GM19455 (cell line): ENCODE data around the gene HEG1.
A peak's percentile ranks its signal among the peaks of the same experiment; 100 is the strongest.

Experiments used
- ATAC-seq: cut with Tn5 transposase; IDR thresholded peaks from one replicate; pipeline ENCODE4 v1.9.1; 2021; ENCODE audit not compliant: unreplicated experiment

Gene HEG1

DNA sequence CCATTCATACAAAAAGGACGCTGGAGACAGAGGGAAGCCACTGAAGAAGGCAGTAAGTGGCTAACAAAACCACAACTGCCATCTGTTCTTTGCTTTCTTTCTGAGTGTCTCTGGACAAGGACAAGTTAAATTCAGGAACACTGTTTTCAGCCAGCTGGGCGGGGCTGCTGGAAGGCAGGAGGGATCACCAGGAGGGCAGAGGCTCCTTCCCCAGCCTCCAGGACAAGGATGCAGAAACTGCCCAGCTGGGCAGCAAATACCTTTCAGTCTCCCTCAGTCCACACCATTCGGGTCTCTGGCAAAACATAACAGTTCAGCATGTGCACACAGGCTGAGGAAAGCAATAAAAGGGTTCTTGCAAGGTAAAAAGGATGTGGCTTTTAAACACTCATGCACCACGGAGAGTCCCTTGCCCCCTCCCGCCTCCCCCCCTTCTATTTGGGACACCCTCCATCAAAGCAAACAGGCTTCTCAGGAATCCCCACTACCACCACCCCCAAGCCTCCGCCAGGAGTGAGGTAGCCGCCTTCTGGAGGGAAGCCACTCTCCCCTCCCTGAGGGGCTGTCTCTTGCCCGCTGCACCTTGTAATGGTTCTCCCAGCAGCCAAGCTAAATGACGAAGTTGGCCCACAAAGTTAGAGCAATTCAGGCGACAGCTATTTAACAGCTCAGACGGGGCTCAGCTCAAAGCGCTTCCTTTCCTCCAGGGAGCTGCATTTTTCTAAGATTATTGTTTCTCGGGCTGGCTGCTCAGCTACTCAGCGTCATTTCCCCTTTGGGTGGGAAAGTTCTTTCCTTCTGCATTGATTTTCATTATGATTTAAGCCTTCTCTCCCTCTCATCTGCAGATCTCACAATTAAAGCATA lies 3.8 kb downstream of the HEG1 start:
- ATAC-seq: no peak

DNA sequence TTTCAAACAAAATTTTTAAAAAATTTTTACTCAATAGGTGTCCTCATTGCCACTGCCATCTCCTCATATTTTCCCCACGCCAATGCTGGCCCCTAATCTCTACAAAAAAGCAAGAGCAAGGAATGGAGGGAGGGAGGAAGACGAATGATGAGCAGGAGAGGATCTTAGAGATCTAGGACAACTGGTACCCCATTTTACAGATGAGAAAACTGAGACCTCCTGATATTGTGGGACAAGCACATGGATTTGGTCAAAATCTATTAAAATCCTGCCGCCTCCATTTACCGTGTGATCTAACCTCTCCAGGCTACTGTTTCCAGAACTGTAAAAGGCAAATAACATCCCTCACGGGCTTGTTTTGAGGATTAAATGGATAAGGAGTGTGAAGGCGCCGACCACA lies 4.6 kb downstream of the HEG1 start:
- no peak for ATAC-seq

DNA sequence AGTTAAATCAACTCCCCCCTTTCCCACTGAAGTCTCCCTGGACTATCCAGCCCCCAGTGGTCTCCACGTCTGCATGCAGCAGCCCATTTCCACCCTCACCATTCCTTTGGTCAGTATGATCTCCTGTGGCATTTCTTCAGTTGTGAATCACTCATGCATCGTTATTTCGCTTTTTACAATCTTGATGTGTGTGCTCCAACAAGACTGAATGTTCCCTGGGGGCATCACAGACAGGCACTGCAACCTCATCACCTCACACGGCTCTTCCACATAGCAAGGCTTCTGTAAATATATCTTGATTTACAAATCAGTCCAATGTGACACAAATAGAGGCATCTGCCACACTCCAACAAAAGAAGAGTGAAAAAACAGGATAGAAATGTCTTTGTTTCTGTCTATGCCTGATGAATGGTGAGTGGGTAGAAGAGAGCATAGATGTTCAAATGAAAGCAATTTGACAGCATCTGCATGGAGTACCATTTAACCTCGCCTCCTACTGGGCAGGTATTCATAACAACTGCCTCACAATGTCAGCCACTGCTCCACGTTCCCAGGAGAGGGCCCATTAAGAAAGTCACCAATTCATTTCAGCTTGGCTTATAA lies 5.2 kb downstream of the HEG1 start:
- ATAC-seq: no peak

DNA sequence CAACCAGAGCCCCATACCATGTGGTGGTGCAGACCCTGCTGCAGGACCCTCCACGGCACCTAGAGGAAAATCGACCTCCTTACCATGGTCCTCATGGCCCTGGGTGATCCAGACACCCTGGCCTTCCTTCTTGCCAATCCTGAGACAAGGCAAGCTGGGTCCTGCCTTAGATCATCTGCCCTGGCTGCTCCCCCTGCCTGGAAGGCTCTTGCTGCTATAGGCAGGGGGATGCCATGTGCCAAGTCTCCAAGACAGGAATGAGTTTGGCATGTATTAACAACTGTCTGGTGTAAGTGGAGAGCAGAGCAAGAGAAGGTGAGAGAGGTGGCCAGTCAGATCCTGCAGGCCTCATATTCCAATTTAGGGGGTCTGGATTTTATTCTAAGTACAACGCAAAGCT lies 7.5 kb downstream of the HEG1 start:
- no peak for ATAC-seq

DNA sequence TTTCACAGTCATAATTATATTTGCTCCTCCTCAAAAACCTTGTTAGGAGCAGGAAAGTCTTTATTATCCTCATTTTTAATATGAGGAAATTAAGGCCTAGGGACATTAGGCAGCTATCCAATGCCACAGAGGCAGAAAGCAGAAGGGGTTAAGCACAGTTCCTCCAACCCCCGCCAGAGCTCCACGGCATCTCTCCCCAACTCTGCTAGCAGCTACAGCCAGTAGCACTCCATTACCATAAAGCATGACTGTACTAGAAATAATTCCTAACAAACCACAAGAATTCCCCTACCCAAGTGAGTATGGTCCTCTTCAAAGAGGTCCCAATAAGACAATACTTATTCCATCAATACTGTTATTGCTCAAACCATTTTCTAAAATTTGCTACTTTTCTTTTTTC lies 9.8 kb downstream of the HEG1 start:
- ATAC-seq: no peak

DNA sequence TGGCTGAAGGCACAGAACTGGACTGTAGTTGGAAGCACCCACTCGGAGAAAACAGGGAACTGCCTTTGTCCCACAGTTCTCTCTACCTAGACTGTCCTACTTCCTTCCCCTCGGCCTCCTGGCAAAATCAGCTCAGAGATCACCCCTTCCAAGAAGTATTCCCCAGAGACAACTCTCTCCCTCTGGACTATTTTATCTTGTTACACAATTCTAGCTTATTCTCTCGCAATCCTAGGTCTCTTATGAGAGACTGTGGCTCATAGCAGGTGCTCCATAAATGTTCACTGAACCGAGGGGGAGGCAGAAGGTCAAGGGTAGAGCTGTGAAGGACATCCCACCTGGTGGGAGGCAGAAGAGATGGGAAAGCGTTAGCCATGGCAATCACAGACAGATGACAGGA lies 10.6 kb downstream of the HEG1 start:
- no peak for ATAC-seq

DNA sequence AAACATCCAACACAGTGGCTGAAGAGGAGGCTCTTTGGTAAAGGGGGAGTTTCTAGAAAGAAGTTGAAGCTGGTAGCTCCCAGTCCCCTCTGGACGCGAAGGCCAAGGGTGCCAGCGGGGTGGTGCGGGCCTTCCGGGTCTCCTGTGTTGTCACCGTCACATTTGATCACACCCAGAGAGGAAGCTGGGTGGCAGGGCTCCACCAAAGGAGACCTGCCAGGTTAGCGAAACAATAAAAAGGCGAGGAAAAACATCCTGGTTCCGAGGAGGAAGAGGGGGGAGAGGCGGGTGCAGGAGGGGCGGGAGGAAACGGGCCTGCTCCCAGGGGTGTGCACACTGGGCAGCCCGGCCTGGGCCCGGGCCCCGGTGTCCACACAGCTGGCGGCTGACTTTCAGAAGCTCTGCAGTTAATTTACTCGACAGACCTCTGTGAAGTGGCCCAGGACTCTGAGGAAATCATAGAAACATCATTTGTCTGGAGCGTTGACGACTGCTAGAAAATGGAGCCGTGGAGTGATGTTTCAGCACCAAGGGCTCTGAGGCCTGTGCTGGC lies 12.1 kb downstream of the HEG1 start:
- no peak for ATAC-seq

DNA sequence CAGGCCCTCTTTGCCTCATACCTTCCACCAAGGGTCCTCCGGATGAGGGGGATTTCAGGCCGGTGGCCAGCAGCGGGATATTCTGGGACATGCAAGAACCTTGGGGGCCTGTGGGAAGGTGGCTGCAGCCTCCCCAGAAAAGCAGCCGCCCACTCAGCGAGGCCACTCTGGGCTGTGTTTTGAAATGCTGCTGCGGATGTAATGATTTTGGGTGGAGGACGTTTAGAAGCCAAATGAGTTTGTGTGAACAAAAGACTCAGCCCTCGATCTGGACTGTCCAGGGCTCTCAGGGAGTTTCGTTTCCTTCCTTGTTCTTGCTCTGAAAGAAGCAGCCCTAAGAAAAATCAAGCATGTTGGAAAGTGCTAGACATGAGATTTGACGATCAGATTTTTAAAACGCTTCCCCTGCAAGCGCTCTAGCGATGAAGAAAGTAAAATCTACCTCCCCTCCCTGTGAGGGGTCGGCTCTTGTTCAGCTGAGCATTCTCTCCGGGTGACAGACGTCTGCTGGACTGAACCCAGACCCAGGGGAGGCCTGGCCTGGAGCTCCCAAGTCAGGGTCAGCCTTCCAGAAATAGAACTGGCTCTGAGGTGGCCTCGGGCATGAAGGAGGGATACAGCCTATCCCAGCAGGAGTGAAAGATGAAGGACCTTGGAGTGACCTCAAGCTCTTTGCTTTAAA lies 12.9 kb downstream of the HEG1 start:
- no peak for ATAC-seq

DNA sequence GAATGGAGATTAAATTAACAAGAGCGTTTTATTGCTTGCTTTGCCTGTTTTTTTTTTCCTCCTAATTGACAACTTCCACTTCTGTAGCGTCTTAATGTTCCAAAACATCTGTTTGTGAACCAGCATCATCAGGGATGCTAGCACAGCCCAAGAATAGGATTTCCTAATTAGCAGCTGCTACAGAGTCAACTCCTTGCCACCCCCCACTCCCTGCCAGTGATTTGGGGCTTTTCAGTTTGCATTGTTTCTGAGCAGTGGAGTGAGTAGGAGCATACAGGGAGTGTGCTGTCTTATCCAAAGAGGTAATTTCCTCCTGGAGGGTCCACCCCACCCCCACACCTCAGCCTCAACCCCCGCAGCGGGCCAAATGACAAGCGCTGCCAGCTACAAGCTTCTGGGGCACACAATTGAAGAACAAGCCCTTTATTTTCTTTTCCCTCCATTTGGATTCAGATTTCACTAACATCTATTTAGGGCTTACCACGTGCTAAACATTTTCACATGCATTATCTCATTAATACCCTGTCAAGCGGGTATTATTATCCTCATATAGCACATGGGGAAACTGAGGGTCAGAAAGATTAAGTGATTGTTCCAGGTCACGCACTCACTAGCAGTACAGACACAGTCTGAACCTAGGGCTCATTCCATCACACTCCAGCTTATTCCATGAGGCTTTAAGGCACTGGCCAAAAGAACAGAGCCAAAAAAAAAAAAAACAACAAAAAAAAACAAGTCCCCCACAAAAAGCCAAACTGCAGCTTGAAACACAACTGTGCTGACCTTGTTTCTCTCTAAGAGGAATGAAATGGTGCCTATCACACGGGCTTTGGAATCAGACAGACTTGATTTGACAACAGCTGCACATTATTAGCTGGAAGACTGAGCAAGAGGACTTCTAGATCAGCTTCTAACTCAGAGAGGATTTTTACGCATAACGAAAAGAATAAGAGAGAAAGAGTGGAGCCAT lies 16.4 kb downstream of the HEG1 start:
- ATAC-seq: no peak

DNA sequence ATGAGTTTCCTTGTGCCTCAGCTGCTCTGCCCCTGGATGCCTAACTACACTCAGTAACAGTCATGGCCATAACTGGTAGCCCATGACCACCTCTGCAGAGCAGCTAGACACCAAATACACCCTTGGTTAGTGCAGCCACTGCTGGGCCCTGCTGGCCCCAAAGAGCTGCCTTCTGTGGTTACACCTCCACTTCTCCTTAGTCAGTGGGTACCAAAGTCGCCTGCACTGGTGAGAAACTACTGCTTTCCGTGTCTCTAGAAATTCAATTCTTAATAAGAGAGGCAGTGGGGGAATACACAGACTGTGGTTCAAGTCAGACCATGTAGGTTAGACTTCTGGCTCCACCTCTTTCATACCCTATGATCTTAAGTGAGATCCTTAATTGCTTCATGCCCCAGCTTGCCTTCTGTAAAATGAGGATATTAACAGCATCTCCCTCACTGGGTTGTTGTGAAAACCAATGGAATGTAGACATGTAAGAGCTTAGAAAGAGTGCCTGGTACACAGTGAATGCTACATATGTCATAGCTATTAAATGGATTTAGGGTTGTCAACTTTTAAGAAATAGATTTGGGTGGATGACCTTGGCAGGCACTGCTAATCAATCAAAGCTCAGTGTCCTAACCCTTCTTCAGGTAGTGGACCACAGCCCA lies 18.2 kb downstream of the HEG1 start:
- no peak for ATAC-seq

DNA sequence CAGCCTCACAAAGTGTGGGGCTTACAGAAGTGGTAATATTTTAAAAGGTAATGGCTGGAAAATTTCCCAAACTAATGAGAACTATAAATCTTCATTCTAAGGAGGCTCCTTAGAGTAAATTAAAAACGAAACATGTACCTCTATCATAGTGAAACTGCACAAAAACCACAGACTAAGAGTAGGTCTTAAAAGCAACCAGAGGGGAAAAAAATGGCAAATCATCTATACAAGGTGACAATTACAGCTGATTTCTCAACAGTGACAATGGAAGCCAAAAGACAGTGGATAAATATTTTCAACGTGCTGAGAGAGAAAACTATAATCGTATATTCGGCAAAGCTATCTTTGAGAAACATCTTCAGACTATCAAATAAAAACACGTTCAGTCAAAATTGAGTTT lies 20.6 kb downstream of the HEG1 start:
- peak; percentile 66 for ATAC-seq

DNA sequence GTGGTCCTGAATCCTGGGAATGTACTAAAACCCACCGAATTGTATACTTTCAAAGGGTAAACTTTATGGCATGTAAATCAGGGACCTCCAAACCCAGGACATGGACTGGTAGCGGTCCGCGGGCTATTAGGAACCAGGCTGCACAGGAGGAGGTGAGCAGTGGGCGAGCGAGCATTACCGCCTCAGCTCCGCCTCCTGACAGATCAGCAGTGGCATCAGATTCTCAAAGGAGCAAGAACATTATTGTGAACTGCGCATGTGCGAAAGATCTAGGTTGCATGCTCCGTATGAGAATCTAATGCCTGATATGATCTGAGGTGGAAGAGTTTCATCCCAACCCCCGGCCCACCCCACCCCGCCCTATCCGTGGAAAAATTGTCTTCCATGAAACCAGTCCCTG lies 22.2 kb downstream of the HEG1 start:
- no peak for ATAC-seq

DNA sequence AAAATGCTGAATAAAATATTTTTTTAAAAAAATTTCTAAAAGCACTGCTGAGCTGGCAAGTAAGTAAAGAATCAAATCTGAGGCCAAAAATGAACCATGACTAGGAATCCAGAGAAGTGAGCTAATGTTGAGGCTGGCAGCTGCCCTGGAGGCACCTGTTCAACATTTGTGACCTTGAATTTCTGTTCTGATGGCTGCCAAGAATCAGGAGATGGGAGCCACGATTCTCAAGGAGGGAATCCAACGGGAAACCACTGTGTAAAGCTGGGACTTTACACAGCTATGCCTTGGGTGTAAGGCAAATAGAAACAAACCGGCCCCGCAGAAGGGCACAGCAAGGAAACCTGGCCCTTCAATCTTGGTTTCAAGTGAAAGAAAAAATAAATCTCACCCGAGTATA lies 22.7 kb downstream of the HEG1 start:
- ATAC-seq: no peak

DNA sequence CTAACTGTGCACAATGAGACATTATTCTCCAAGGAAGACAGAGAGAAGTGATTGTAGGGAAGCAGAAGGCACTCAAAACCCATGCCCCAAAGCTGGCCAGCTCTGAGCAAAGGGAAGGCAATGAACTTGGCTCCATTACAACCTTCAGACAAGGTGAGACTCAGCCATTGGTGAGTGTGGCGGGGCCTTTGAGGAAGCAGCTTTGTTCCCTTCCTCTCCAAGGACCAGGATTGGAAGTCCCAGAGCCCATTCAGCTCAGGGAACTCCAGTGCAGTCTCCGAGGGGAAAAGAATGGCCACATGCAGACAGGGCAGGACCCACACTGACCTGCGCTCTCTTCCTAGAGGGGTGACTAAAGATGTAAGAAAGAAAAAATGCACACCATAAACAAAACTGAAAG lies 23.1 kb downstream of the HEG1 start:
- no peak for ATAC-seq

DNA sequence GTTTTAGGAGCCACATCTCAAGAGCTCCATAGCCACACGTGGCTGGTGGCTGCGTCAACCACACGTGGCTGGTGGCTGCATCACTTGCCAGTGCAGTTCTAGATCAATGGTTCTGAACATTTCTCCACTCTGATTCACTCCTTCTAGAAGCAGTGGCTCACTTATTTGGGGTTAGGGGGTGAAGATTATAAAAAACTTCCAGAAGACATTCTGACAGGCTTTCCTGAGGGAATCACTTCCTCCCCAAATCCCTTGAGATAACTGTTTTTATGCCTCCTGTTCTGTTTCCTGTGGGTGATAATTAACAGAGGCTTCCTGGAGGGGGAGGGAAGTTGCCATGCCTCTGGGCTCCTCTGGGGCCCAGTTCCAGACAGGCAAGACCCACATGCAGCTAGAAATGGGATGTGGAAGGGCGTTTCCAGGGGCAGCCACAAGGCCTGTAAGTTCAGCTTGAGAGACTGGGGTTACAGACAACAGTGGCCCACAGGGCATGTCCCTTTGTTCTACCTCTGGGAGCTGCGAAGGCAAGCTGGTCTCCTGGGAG lies 23.6 kb downstream of the HEG1 start:
- no peak for ATAC-seq

DNA sequence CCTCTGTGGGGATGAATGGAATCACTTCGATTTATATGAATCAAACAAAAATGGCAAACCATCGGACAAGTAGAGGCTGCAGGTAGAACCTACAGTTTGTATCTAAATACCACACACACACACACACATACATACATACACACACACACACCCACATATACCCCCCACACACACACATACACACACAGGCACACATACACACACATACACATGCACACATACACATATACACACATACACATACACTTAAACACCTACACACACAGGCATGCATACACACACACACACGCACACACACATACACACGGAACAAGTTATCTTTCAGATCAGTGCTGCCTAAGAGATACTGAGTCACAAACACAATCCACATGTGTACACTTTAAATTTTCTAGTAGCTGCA lies 24.3 kb downstream of the HEG1 start:
- ATAC-seq: no peak

DNA sequence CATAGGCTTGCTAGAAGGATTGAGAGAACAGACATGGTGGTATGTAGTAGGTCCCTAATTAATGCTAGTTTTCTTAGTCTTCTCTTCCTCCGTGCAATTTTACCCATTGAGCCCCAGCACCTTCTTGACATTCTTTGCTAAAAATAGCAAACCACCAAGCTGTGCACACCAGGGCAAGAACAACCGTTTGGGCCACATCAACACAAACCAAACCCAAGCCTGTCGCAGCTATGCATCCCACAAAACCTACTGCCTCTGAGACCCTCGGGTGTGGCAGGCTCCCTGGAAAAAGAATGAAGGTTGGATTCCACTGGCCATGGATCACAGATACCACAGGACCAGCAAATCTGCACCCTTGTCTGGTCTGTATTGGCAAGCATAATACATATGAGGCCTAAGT lies 27.1 kb downstream of the HEG1 start:
- no peak for ATAC-seq

DNA sequence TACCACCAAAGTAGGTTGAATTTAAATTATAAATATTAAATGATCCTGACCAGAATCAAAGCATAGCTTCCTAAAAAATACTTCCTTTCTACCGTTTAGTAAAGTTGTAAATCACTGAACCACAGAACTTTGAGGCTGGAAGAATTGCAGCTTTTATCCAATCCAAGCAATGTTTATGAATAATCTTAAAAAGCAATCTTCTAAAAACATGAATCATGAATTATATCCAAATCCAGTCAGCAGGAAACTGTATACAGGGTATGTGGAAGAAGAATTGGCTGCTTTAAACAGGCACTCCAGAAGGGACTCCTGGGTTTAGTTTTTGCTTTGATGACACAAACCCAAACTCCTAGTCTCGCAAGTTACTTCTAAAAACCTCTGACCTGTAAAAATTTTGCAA lies 30.2 kb downstream of the HEG1 start:
- ATAC-seq: no peak

DNA sequence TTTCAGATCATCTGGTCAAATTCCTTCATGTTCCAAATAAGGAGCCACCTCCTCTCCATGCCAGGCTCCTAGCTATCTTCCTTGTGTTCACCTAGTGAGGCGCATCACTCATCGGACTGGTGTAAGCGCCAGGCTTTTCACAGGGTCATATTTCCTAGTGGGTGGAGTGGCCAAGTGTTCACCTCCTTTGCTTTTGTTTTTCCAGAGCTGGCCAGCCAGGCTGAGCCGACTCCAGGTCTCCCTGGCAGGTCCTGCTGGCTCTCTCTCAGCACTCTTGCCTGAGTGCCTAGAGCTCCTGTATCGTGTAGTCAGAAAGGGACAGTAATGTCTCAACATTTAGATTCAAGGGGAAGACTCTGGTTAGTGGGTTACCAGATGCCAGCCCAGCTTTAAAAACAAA lies 31.0 kb downstream of the HEG1 start:
- no peak for ATAC-seq
